Spleen (tissue), 11 donors: ENCODE results near the gene FNDC7. TPM values are rescaled to one million over a fixed set of nuclear protein-coding genes. Genes with fewer than 3 reads are reported as not detected.

Experiments used
- DNase-seq: peaks from one replicate; pipeline ENCODE4 v3.0.0-alpha.2; 2020
- H3K27ac ChIP-seq, 8 donors: fragments of 200-600 bp; sonication (generic) in 7 of 8; 1 replicate in 4 of 8; 2 replicates in 4 of 8; pipeline versions ENCODE4 v1.5.0 to v1.8.0; 2016 to 2021; ENCODE audit warnings: inconsistent platforms in 4 of 8, mild to moderate bottlenecking in 4 of 8, moderate library complexity in 1 of 8
- H3K27me3 ChIP-seq, 7 donors: fragments of 200-600 bp; sonication (generic) in 6 of 7; replicated peaks in 1 of 7; 1 replicate in 4 of 7; 2 replicates in 3 of 7; pipeline versions ENCODE4 v1.5.0 to v1.8.0; 2016 to 2021; ENCODE audit warnings: inconsistent platforms in 3 of 7, mild to moderate bottlenecking in 1 of 7
- H3K36me3 ChIP-seq, 6 donors: fragments of 200-600 bp; sonication (generic) in 5 of 6; 1 replicate in 4 of 6; 2 replicates in 2 of 6; pipeline versions ENCODE4 v1.5.0 to v1.8.0; 2016 to 2021; ENCODE audit warnings: inconsistent platforms in 2 of 6
- H3K4me1 ChIP-seq, 6 donors: fragments of 200-600 bp; sonication (generic) in 5 of 6; 1 replicate in 3 of 6; 2 replicates in 3 of 6; pipeline versions ENCODE4 v1.5.0 to v1.8.0; 2016 to 2021; ENCODE audit warnings: inconsistent platforms in 3 of 6
- H3K4me3 ChIP-seq, 8 donors: fragments of 200-600 bp; sonication (generic) in 7 of 8; 1 replicate in 4 of 8; 2 replicates in 4 of 8; pipeline versions ENCODE4 v1.5.0 to v1.8.0; 2016 to 2021; ENCODE audit warnings: inconsistent platforms in 4 of 8, mild to moderate bottlenecking in 4 of 8, moderate library complexity in 2 of 8
- H3K9me3 ChIP-seq, 8 donors: fragments of 200-600 bp; sonication (generic) in 7 of 8; 1 replicate in 4 of 8; 2 replicates in 4 of 8; pipeline versions ENCODE4 v1.5.0 to v1.8.0; 2016 to 2021; ENCODE audit warnings: inconsistent platforms in 4 of 8
- POLR2A ChIP-seq, 3 donors: fragments of 450-650 bp; IDR thresholded peaks; one replicate each; pipeline ENCODE4 v1.5.1; 2017; ENCODE audit warnings: antibody characterized with exemption in 3 of 3, mild to moderate bottlenecking in 1 of 3
- POLR2AphosphoS5 ChIP-seq, 3 donors: sonication (generic); formaldehyde crosslinking; IDR thresholded peaks; one replicate each; pipeline ENCODE4 v1.5.1; 2017; ENCODE audit warnings: antibody characterized with exemption in 3 of 3
- WGBS, 5 donors: extraction: QIAGEN DNeasy Blood & Tissue Kit in 3 of 5; methylation state at CpG; one replicate each; pipeline versions ENCODE4 v1.1.5 to v1.1.7; 2013 to 2018; 5-methylcytosine and 5-hydroxymethylcytosine counted together
- intact Hi-C: fragments of 100-400 bp; cut with DNase I; formaldehyde crosslinking; loops from one replicate; pipeline ENCODE4 v1.15.0; 2023; ENCODE audit warnings: low total_unique reads
- polyA plus RNA-seq, 3 donors: library from polyadenylated mRNA; stranded (reverse); fragments of 200-250 nt; gene quantifications; one replicate each; pipeline ENCODE4 v1.2.1, GENCODE V29; 2013
- total RNA-seq, 7 donors: library from RNA; depleted of rRNA in 3 of 7; stranded (reverse); fragments of >200 nt in 3 of 7; fragmentation: NEBNext Ultra II Directional in 4 of 7; extraction: Animal tissue kit (Norgen Biotek cat#: 25700) in 4 of 7; gene quantifications; one replicate each; pipeline versions ENCODE4 v1.1.0 to v1.2.1, GENCODE V29; 2016 to 2021
- TF ChIP-seq, protein P1 (sequence below), 11 experiments: fragments of 200-600 bp in 7 of 11; fragments of 450-650 bp in 4 of 11; sonication (generic) in 4 of 11; IDR thresholded peaks in 8 of 11; conservative IDR thresholded peaks in 3 of 11; 1 replicate in 7 of 11; 2 replicates in 4 of 11; pipeline versions ENCODE4 v1.4.0 to v1.8.0; 2016 to 2021; ENCODE audit warnings: antibody characterized with exemption in 11 of 11, inconsistent platforms in 4 of 11, mild to moderate bottlenecking in 1 of 11
- donor health status: healthy with polysubstance abuse.
- donor health status: DM: no; HTN: no; CAD: no; lungs with moderate emphysema.
- donor health status: DM: no; HTN: no; CAD: no.
- donor health status: Bipolar disorder and iron deficiency.
- donor health status: healthy.
- donor health status: DM: no; HTN: no; CAD: no.
- donor health status: DM: yes; HTN: yes; CAD: no.

The FNDC7 gene
- total and polyA plus RNA-seq, 10 donors = 0.04 to 0.98 (median 0.37) TPM; not detected in 6

DNA sequence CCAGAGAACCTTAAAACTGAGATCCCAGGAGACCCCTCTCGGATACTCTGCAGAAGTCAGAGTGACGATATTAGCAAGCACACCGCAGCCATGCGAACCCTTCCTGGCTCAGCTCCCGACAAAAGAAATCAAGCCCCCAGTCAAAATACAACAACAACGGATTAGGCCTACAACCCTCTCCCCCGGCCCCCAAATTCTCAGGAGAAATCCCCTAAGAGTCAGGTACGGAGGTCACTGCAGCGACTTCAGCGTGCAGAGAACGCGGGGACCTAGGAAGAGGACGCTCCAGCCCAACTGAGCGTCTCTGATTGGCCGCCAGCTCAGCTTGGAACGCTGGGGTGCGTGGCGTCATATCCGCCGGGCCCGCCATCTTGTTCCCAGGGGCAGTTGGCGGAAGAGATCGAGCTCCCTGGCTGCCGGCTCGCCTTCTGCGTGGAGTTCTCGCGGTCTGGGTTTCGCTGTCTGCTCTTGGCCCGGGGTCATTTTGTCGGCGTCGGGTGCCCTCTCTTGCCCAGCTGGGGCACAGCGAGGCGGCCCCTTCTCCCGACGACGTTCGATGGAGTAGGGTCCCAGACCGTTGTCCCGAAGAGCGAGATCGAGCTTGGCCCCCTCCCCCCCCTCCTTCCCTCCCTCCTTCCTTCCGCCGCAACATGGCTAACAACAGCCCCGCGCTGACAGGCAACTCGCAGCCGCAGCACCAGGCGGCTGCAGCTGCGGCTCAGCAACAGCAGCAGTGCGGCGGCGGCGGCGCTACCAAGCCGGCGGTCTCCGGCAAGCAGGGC is 20.6 kb upstream of the FNDC7 start, which contains the start of gene PRPF38B:
PRPF38B (plus strand) TSS at position 369 of the 782 bp plus-strand sequence; CDS start at position 651, 282 bp downstream.
- Histone ChIP-seq H3K4me3 (peak within 1 kb of the TSS; percentile 58 to 86 (median 74)), H3K4me1 (peaks cover 23 to 60% (median 48%) of the 10 kb centered on the region in 6 donors), H3K36me3 (peaks cover 0 to 19% (median 18%) of the 10 kb centered on the region in 6 donors), H3K27me3 (no peaks in the 10 kb centered on the region), H3K27ac (peak within 1 kb of the TSS; percentile 98 to 100 (median 98)), H3K9me3 (no peaks in the 10 kb centered on the region)
- TF ChIP-seq, protein P1, sequence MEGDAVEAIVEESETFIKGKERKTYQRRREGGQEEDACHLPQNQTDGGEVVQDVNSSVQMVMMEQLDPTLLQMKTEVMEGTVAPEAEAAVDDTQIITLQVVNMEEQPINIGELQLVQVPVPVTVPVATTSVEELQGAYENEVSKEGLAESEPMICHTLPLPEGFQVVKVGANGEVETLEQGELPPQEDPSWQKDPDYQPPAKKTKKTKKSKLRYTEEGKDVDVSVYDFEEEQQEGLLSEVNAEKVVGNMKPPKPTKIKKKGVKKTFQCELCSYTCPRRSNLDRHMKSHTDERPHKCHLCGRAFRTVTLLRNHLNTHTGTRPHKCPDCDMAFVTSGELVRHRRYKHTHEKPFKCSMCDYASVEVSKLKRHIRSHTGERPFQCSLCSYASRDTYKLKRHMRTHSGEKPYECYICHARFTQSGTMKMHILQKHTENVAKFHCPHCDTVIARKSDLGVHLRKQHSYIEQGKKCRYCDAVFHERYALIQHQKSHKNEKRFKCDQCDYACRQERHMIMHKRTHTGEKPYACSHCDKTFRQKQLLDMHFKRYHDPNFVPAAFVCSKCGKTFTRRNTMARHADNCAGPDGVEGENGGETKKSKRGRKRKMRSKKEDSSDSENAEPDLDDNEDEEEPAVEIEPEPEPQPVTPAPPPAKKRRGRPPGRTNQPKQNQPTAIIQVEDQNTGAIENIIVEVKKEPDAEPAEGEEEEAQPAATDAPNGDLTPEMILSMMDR (IDR thresholded peaks at IDR 0.05 in 8 of 11, conservative IDR thresholded peaks at IDR 0.05 in 3 of 11) = peak in 1 of 11 experiments; percentile 19
- TF ChIP-seq POLR2A (IDR thresholded peaks at IDR 0.05) = peak; percentile 25 to 70 (median 69)
- TF ChIP-seq POLR2AphosphoS5 (IDR thresholded peaks at IDR 0.05) = peak; percentile 98 to 99 (median 99)
- peak; percentile 99 for DNase-seq
- intact Hi-C loops = loop anchor here (10.0 kb wide), 1 partner anchor 53 kb away; the partner anchor contains the start of gene STXBP3
- WGBS, 5 donors = 0 to 1% (median 0%) methylated on average over 30 to 59 of the region's 59 CpGs

DNA sequence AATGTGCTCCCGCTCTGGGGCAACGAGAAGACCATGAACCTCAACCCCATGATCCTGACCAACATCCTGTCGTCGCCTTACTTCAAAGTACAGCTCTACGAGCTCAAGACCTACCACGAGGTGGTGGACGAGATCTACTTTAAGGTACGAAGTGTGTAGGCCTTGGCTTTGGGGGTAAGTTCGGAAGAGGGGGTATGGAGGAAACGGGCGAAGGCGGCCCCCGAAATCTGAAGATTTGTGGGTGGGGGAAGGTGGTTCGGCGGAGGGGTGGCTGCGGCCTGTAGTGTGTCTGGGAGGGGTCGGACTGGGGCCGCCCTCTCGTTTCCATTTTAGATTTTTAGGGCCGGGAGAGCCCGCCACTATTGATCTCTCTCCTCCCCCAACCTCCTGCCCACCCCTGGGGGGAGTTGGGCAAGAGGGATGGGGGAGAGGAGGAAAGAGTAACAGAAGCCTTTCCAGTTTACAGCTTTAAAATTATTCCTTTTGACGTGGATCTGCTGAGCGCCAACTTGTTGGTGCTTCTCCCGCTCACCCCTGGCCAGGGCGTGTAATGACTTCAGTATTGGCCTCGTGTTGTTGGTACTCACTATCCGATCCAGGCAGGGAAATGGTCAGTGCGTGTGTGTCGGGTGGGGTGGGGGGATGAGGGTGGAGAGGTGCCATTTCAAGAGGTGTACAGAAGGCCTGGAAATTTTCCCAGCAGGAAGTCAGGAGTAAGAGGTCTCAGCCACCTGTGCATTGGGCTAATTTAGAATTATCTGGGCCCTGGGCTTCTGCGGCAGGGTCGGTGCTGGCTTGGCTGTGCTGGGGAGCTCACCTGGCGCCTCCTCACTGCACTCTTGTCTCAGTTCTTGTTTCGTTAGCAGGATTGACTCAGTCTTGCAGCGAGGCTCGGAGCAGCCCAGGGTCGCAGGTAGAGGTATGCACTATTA is 19.7 kb upstream of the FNDC7 start:
- H3K27ac ChIP-seq = peak overlapping the region; percentile 98 to 100 (median 98)
- H3K4me1 ChIP-seq = peaks cover 23 to 69% (median 48%) of the 10 kb centered on the region in 6 donors
- no peaks in the 10 kb centered on the region for H3K9me3 ChIP-seq
- H3K27me3 ChIP-seq = no peaks in the 10 kb centered on the region
- H3K4me3 ChIP-seq = peak overlapping the region; percentile 58 to 86 (median 74)
- DNase-seq = peak; percentile 89
- 0 to 1% (median 1%) methylated on average over 30 to 36 of the region's 36 CpGs for WGBS, 5 donors
- intact Hi-C loops = loop anchor here (10.0 kb wide), 1 partner anchor 52 kb away; the partner anchor contains the start of gene STXBP3
- peaks cover 0 to 28% (median 25%) of the 10 kb centered on the region in 6 donors for H3K36me3 ChIP-seq
- TF ChIP-seq, protein P1 (IDR thresholded peaks at IDR 0.05 in 8 of 11, conservative IDR thresholded peaks at IDR 0.05 in 3 of 11) = peak in 8 of 11 experiments; percentile 11 to 52 (median 44)
- TF ChIP-seq POLR2AphosphoS5 (IDR thresholded peaks at IDR 0.05) (peak in 1 of 3 donors; percentile 12), POLR2A (IDR thresholded peaks at IDR 0.05) (no peak)

DNA sequence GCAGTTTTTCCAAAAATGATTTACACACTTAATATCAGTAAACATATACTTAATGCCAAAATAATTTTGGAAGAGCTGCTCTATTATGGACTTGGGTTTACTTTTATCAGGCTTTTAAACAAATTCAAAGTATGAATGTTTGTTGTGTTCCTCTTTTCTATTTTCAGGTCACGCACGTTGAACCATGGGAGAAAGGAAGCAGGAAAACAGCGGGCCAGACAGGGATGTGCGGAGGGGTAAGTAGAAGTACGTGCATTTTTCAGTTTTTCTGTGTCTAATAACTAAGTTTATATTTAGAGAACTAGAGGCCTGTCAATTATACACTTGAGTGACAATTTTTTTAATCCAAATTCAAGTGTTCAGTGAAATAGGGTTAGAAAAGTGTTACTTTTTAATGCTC is 17.2 kb upstream of the FNDC7 start:
- H3K4me1 ChIP-seq = peaks cover 23 to 89% (median 54%) of the 10 kb centered on the region in 6 donors
- H3K4me3 ChIP-seq = peak overlapping the region in 2 of 8 donors; percentile 76 to 86
- TF ChIP-seq POLR2AphosphoS5 (IDR thresholded peaks at IDR 0.05) (no peak), POLR2A (IDR thresholded peaks at IDR 0.05) (no peak)
- TF ChIP-seq, protein P1 (IDR thresholded peaks at IDR 0.05 in 8 of 11, conservative IDR thresholded peaks at IDR 0.05 in 3 of 11) = no peak
- H3K9me3 ChIP-seq = no peaks in the 10 kb centered on the region
- DNase-seq = no peak
- H3K27me3 ChIP-seq = no peaks in the 10 kb centered on the region
- H3K27ac ChIP-seq = peak overlapping the region in 4 of 8 donors; percentile 45 to 99 (median 98)
- H3K36me3 ChIP-seq = peaks cover 0 to 53% (median 51%) of the 10 kb centered on the region in 6 donors
- 29 to 40% (median 34%) methylated on average over 5 of the region's 5 CpGs for WGBS, 5 donors
- intact Hi-C loops = loop anchor here (10.0 kb wide), 1 partner anchor 49 kb away; the partner anchor contains the start of gene STXBP3
